Fibroblast of peridontal ligament (primary cell): ENCODE results near the gene DNMT1.
"Not testable (repeated sequence)": the region's sequence is repeated elsewhere in the genome, so short reads cannot be mapped to it uniquely, and the experiment has no call there.

Source experiments
- DNase-seq: peaks from one replicate; pipeline ENCODE4 v3.0.0-alpha.2; 2010; ENCODE audit errors: extremely low read depth

The DNMT1 gene

DNA sequence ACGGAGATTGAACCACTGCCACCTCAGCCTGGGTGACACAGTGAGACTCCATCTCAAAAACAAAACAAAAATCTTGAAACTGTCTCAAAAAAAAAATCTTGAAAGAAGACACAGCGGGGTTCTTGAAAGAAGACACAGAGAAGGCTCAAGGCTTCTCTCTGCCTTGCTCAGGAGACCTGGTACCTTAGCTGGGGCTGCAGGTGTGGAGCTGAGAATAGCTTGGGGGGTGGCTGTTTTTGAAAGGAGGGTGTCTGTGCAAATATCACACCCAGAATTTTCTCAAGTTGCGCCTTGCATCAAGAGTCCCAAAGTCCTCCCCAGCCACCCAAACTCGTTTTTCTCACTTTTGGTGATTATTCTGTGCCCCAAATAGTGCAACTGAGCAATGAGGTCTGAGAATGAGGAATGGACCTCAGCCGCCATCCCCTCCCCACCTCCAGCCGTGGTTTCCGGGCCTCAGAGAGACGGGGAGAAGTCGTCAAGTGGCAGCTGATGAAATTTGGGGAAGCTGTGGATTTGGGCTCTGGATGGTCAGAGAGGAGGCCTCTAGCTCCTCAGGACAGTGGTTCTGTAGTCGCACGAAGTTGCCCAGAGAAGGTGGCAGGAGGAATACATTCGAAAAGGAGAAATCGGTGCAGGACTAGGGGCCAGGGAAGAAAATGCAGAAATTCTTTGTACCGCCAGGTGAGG lies 27.6 kb upstream of the DNMT1 start:
- DNase-seq = no peak

DNA sequence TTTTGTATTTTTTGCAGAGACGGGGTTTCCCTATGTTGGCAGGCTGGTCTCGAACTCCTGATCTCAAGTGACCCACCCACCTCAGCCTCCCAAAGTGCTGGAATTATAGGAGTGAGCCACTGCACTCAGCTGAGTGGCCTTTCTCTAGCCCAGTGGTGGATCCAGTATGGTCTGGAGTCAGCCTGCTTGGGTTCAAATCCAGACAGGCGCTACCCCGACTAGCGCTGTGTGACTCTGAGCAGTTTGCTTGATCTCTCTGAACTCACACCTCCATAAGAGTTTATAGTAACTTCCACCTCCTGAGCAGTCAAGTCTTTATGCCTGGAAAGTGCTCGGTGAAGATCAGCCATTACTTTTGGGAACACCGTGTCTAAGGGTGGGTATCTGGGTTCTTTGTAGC lies 25.9 kb upstream of the DNMT1 start:
- DNase-seq = no peak

DNA sequence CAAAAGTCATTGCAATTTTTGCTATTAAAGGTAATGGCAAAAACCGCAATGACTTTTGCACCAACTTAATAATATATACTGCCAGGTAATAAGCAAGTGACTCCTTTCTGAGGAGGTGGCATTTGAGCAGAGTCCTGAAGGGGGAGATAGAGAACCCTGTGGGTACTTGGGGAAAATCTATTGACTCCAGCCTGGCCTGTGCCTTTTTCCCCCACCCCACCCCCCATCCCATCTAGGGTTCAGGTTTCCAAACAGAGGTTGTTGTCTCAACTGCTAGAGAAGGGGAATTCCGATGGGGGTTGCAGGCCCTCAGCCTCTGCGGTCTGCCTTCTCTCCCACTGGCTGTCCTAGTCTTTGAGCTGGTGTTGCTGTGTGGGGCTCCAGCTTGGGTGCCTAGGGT lies 24.9 kb upstream of the DNMT1 start:
- DNase-seq = peak; percentile 59

DNA sequence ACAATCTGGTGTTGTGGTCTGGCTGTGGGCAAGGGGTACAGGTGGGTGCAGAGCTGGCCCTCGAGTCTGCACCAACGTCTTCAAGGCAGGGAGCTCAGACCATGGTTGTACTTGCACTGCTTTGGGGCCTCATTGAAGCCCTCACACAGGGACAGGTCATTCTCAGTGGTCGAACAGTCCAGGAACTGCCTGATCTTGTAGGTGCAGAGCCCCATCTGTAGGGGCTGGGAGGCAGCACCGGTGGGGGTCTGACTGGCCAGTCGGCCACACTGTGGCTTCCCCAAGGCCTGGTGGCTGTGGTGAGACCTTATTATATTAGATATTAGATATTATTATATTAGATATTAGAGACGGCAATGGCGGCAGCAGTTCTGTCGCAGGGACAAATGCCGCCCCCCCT lies 22.3 kb upstream of the DNMT1 start:
- DNase-seq = no peak

DNA sequence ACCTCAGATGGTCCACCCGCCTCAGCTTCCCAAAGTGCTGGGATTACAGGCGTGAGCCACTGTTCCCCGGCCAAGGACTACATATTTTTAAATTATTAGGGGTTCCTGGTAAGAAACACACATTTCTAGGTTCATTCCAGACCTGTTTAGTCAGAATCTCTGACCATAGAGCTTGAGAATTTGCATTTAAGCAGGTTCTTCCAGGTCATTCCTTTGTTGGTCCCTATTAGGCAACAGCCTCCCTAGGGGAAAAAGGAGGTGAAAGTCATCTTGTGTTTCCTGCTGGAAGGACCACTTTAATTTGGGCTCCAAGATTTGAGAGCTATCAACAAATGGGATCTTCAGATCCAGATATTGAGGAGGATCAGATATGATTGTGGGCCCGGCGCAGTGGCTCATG lies 20.0 kb upstream of the DNMT1 start:
- DNase-seq = peak; percentile 23

DNA sequence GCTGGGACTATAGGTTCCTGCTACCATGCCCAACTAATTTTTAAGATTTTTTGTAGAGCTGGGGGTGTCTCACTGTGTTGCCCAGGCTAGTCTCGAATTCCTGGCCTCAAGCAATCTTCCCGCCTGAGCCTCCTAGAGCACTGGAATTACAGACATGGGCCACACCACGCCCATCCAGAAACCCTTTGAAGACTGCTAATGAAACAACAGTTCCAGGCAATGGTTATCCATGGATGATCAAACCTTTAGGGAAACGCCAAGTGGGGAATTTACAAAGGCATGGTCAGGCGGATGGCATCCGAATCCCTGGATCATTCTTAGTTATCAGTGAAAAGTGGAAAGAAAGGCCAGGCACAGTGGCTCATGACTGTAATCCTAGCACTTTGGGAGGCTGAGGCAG lies 16.9 kb upstream of the DNMT1 start:
- DNase-seq = no peak

DNA sequence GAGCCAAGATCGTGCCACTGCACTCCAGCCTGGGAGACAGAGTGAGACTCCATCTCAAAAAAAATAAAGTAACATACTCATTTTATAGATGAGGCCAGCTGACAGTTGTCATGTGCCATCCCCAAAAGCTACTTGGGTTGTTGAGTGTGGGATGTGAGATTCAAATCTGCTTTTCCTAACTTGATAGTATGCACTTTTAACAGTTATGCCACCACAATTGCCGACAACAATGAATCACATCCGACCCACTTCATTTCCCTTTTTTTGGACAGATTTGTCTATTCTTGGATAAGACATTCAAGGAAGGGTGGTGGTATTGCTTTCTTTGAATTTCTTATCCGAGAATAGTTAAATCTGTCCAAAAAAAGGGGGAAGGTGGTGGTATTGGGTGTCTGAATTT lies 16.3 kb upstream of the DNMT1 start:
- DNase-seq = no peak

DNA sequence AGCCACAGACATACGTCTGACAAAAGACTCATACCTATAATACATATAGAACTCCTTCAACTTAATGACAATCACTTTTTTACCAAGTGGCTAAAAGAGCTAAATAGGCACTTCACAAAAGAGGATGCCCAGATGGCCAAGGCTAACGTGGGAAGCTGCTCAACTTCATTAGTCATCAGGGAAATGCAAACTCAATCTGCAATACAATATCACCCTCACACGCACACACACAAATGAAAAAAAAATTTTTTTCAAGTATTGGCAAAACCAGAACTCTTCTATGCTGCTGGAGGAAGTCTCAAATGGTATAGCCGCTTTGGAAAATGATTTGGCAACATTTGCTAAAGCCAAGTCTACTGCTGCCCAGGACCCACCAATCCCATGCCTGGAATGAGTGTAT lies 14.6 kb upstream of the DNMT1 start:
- DNase-seq = peak; percentile 76

DNA sequence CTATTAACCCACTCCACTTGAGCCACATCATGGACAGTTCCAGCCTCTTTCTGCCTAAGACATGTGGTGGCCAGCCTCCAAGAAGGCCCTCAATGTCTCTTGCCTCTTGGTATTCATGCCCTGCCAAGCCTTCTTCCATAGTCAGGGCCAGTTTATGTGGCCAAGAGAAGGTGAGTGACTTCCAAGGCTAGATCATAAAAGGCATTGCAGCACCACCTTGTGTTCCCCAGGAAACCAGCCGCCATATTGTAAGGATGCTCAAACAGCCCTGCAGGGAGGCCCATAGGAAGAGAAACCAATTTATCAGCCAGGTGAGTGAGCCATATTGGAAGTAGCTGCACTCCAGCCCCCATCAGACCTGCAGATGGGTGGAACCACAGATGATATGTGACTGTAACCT lies 12.3 kb upstream of the DNMT1 start:
- no peak for DNase-seq

DNA sequence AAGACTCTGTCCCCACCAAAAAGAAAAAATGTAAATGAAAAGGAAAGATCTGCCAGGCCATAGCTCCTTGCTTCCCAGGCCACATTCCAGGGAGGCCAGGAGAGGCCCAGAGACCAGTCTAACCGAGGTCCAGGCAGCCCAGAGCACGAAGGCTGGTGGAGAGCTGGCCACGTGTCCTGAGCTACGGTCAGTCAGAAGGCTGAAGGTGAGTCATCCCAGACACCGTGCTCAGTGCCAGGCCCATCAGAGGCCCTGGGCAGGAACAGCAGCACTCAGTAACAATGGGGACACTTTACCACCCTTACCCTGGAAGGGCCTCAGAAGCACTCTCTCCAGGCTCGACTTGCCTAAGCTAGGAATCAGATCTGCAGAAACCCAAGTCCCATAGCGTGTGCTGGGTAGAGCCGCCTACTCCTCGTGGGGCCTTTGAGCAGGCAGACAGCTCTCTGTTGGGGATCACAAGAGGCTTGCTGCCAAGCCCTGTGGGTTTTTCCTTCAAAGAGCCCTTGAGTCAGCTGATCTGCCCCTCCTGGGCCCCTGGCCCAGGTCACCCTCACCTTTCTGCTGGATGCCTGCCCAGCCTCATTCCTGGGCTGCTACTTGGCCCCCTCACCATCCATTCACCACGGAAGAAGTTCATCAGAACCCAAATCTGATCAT lies 11.6 kb upstream of the DNMT1 start:
- peak; percentile 13 for DNase-seq

DNA sequence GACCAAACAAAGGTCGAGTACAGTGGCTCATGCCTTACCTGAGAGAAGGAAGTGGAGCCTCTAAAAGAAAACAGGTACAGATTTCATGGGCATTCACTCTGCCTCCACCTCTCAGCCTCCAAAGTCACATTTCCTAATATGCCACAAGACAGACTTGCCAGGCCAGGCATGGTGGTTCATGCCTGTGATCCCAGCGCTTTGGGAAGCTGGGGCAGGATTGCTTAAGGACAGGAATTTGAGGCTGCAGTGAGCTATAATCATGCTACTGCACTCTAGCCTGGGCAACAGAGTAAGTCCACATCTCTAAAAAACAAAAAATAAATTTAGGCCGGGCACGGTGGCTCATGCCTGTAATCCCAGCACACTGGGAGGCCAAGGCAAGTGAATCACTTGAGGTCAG lies 10.9 kb upstream of the DNMT1 start:
- DNase-seq = no peak

DNA sequence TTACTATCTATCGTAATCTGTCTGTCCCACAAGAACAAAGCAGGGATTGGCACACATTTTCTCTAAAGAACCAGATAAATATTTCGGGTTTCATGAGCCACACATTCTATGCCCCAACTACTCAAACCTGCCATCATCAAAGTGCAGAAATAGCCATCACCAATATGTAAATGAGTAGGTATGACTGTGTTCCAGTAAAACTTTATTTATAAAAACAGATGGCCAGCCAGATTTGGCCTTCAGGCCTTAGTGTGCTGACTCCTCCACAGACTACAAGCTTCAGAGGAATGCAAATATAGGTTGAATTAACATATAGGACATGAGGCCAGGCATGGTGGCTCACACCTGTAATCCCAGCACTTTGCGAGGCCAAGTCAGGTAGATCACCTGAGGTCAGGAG lies 8.9 kb upstream of the DNMT1 start:
- no peak for DNase-seq

DNA sequence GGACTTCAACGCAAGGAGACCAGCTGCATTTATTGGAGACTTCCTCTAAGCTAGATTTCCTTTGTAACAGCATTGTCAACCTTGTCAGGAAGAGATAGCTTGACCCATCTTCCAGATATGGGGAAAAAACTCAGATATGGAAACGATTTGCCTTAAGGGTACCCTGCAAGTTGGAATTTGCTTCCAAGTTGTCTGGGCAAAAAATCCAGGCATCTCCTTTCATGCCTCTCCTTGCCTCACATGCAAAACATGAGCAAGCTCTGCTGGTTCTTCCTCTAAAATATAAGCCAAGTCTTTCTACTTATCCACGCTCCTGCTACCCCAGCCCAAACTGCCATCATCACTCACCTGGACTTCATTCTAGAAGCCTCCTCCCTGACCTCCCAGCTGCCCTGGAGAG lies 6.4 kb upstream of the DNMT1 start:
- no peak for DNase-seq

DNA sequence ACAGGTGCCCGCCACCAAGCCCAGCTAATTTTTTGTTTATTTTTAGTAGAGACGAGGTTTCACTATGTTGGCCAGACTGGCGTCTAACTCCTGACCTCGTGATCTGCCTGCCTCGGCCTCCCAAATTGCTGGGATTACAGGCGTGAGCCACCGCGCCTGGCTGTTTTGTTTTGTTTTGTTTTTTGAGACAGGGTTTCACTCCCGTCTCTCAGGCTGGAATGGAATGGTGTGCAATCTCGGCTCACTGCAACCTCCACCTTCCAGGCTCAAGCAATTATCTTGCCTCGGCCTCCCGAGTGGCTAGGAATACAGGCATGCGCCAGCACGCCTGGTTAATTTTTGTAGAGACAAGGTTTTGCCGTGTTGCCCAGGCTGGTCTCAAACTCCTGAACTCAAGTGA lies 5.3 kb upstream of the DNMT1 start:
- DNase-seq = not testable (repeated sequence)

DNA sequence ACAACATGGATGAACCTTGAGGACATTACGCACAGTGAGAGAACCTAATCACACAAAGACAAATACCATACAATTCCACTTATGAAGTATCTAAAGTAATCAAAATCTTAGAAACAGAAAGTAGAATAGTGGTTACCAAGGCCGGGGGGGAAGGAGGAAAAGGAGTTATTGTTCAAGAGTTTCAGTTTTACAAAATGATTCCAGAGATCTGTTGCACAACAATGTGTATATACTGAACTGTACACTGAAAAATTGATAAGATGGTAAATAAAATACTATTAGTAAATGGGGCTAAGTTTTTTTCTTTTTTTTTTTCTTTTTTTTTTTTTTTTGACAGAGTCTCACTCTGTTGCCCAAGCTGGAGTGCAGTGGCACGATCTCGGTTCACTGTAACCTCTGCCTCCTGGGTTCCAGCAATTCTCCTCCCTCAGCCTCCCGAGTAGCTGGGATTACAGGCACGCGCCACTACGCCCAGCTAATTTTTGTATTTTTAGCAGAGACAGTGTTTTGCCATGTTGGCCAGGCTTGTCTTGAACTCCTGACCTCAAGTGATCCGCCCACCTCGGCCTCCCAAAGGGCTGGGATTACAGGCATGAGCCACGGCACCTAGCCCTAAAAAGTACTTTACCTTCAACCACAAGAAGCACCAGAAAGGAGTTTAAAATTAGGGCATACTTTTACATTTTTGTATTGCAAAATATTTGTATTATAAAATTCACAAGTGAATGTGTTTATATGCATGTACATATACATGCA lies 4.3 kb upstream of the DNMT1 start:
- peak; percentile 61 for DNase-seq

DNA sequence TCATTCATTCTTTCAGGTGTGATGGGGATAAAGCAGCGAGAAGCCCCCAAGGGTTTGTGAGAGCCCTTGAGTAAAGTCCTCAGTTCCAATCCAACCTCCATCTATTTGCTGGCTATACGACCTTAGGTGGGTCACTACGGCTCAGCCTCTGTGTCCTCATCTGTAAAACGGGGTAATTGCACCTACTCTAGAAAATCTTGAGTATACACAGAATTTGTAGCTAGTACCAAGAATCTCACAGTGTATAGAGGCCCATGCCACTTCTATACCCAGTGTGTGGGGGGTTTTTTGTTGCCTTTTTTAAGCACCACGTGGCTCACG lies 406 bp upstream of the DNMT1 start:
- no peak for DNase-seq

DNA sequence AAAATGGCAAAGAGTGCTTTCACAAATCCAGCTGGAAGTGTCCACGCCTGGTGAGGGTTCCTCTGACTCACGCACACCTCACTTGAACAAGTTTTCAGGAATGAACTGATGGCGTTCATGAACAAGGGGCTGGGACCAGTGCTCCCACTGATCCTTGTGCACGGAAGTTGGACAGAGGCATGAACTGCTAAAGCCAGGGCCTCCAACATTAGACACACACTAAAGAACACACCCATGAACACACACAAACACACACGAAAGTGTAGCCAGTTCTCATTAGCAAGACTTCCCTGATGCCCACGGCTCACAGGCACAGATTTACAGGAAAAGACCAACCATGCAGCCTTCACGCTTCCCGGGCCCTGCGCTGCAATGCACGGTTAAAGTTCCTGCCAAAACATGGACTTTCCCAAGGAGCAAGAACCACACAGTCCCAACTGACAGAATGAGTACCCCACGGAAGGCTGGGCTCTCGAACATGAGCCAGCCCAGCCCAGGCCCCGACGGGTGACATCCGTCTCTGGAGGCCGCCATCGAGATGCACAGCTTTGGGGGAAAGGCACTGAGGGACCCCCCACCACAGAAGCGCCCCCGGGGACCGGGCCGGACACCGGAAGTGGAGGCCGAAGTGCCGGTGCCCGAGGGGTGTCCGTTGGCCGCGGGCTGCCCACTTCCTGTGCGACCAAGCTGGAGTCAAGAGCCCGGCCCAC lies 808 bp downstream of the DNMT1 start:
- peak; percentile 39 for DNase-seq

DNA sequence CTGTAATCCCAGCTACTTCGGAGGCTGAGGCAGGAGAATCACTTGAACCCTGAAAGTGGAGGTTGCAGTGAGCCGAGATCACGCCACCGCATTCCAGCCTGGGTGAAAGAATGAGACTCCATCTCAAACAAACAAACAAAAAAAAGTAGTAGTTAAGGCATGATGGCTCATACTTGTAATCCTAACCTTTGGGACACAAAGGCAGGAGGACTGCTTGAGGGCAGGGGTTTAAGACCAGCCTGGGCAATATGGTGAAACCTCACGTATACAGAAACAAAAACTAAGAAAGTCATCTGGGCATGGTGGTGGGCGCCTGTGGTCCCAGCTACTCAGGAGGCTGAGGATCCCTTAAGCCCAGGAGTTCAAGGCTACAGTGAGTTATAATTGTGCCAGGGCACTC lies 1.8 kb downstream of the DNMT1 start:
- no peak for DNase-seq

DNA sequence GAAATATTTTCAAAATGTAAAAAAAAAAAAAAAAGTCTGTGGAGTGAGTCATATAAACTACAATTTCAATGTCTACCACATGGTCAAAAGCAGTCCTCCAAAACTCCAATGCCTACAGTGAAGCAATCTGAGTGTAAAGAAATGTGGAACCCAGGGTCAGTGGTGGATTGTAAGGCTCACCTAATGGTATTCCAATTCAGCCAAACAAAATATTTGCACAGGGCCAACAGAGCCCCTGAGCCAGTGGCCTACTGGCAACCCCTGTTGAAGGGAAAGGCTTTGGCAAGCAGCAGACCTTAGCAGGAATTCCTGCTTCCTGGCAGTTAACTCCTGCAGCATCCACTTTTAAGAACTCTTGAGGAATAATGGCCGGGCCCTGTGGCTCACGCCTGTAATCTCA lies 3.4 kb downstream of the DNMT1 start:
- peak; percentile 96 for DNase-seq

DNA sequence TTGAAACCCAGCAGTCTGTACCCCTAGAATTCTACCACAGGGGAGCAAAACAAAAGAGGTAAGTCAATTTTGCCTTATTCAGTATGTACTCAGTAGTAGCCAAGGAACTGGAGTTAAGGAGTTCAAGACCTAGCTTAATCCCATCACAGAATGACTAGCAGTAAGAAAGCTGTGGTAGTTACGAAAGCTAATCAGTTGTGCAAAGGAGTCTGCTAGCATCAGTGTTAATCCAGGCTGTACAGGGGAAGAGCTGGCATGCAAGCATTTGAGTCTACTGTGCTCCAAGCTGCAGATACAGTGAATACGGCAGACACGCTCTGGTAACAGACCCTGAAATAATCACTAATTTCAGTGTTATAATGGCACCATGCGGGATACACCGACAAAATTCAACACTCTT lies 4.7 kb downstream of the DNMT1 start:
- peak; percentile 39 for DNase-seq

DNA sequence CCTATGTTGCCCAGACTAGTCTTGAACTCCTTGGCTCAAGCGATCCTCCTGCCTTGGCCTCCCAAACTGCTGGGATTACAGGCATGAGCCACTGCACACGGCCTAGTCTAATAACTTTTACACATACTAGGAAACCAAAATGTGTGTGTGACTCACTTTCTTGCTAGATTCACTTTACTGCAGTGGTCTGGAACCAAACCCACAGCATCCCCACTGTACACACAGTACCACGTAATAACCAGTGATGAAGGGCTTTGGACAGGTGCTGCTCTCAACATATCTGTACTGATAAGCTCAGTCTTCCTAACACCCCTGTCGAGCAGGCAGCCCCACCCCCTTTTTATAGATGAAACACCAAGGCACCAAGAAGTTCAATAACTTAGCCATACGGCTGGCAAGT lies 5.1 kb downstream of the DNMT1 start:
- no peak for DNase-seq

DNA sequence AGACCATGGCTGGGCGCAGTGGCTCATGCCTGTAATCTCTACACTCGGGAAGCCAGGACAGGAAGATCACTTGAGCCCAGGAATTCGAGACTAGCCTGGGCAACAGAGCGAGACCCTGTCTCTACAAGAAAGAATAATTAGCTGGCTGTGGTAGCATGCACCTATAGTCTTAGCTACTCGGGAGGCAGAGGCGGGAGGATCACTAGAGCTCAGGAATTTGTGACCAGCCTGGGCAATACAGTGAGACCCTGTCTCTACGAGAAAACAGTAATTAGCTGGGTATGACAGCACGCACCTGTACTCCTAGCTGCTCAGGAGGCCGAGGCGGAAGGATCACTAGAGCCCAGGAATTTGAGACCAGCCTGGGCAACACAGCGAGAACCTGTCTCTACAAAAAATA lies 7.4 kb downstream of the DNMT1 start:
- DNase-seq = no peak

DNA sequence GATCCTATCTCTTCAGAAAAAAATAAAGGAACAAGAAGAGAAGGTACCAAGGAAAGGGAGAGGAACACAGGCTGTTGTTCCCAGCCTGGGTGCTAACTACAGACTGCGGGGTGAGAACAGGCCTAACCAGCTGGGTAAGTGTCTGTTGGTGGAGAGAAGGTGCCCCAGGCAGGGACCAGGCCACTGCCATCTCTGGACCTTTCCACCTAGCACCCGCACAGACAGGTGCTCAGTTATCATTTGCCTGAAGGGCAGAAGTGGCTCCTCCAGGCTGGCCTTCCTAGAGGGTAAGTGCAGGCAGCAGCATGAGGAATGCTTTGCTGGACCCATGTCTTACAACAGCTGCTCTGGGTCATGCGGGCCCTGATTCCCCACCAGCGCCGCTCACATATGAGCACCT lies 10.1 kb downstream of the DNMT1 start:
- no peak for DNase-seq
